ENCODE results near the gene TMEM140.
A peak's percentile ranks its signal among the peaks of the same experiment; 100 is the strongest.
"Not testable (repeated sequence)": the region's sequence is repeated elsewhere in the genome, so short reads cannot be mapped to it uniquely, and the experiment has no call there.

Gene TMEM140

GRCh38 chr7:135167365-135167917 lies 19.6 kb downstream of the TMEM140 start:
- Histone ChIP-seq H3K4me3 (ENCODE audit: low read depth, low read length) (no peak overlapping the region), H3K27me3 (ENCODE audit: control insufficient read depth, insufficient read depth, low read length) (no peaks in the 10 kb centered on the region), H3K27ac (ENCODE audit: low read depth, low read length) (no peak overlapping the region), H3K9ac (ENCODE audit: low read depth, low read length) (no peak overlapping the region), H3K36me3 (ENCODE audit: control insufficient read depth, insufficient read depth, low read length) (peaks cover 47% of the 10 kb centered on the region), H3K4me1 (ENCODE audit: control insufficient read depth, insufficient read depth, low read length) (peaks cover 15% of the 10 kb centered on the region), H3K9me3 (ENCODE audit: control insufficient read depth, insufficient read depth, low read length) (no peaks in the 10 kb centered on the region)

GRCh38 chr7:135168001-135168400 lies 20.1 kb downstream of the TMEM140 start:
- H3K9me3 ChIP-seq (ENCODE audit: control insufficient read depth, insufficient read depth, low read length): no peaks in the 10 kb centered on the region
- no peak overlapping the region for H3K4me3 ChIP-seq (ENCODE audit: low read depth, low read length)
- no peak overlapping the region for H3K27ac ChIP-seq (ENCODE audit: low read depth, low read length)
- peaks cover 47% of the 10 kb centered on the region for H3K36me3 ChIP-seq (ENCODE audit: control insufficient read depth, insufficient read depth, low read length)
- H3K9ac ChIP-seq (ENCODE audit: low read depth, low read length): no peak overlapping the region
- H3K27me3 ChIP-seq (ENCODE audit: control insufficient read depth, insufficient read depth, low read length): no peaks in the 10 kb centered on the region
- H3K4me1 ChIP-seq (ENCODE audit: control insufficient read depth, insufficient read depth, low read length): peaks cover 15% of the 10 kb centered on the region

- Histone ChIP-seq H3K27ac (ENCODE audit: low read depth, low read length) (no peak overlapping the region), H3K4me3 (ENCODE audit: low read depth, low read length) (0 out of 2 replicates have a peak overlapping the region, but pooled peaks have one; percentile 89), H3K36me3 (ENCODE audit: control insufficient read depth, insufficient read depth, low read length) (peaks cover 47% of the 10 kb centered on the region), H3K9me3 (ENCODE audit: control insufficient read depth, insufficient read depth, low read length) (no peaks in the 10 kb centered on the region), H3K27me3 (ENCODE audit: control insufficient read depth, insufficient read depth, low read length) (no peaks in the 10 kb centered on the region), H3K4me1 (ENCODE audit: control insufficient read depth, insufficient read depth, low read length) (peaks cover 15% of the 10 kb centered on the region), H3K9ac (ENCODE audit: low read depth, low read length) (no peak overlapping the region)
Measured at GRCh38 chr7:135168489-135169140, 20.7 kb downstream of the TMEM140 start.

- H3K9ac ChIP-seq (ENCODE audit: low read depth, low read length): peak overlapping the region; percentile 93
- peaks cover 15% of the 10 kb centered on the region for H3K4me1 ChIP-seq (ENCODE audit: control insufficient read depth, insufficient read depth, low read length)
- peak overlapping the region; percentile 99 for H3K27ac ChIP-seq (ENCODE audit: low read depth, low read length)
- peak overlapping the region; percentile 89 for H3K4me3 ChIP-seq (ENCODE audit: low read depth, low read length)
- peaks cover 44% of the 10 kb centered on the region for H3K36me3 ChIP-seq (ENCODE audit: control insufficient read depth, insufficient read depth, low read length)
- H3K27me3 ChIP-seq (ENCODE audit: control insufficient read depth, insufficient read depth, low read length): no peaks in the 10 kb centered on the region
- H3K9me3 ChIP-seq (ENCODE audit: control insufficient read depth, insufficient read depth, low read length): no peaks in the 10 kb centered on the region
Measured at GRCh38 chr7:135169141-135169963, 21.5 kb downstream of the TMEM140 start.

- H3K27ac ChIP-seq (ENCODE audit: low read depth, low read length): peak overlapping the region; percentile 99
- H3K9me3 ChIP-seq (ENCODE audit: control insufficient read depth, insufficient read depth, low read length): no peaks in the 10 kb centered on the region
- no peaks in the 10 kb centered on the region for H3K27me3 ChIP-seq (ENCODE audit: control insufficient read depth, insufficient read depth, low read length)
- H3K4me3 ChIP-seq (ENCODE audit: low read depth, low read length): peak overlapping the region; percentile 89
- peak overlapping the region; percentile 93 for H3K9ac ChIP-seq (ENCODE audit: low read depth, low read length)
- H3K36me3 ChIP-seq (ENCODE audit: control insufficient read depth, insufficient read depth, low read length): peaks cover 40% of the 10 kb centered on the region
- peaks cover 15% of the 10 kb centered on the region for H3K4me1 ChIP-seq (ENCODE audit: control insufficient read depth, insufficient read depth, low read length)
Measured at GRCh38 chr7:135169964-135170273, 22.0 kb downstream of the TMEM140 start.

GRCh38 chr7:135170274-135170997 lies 22.6 kb downstream of the TMEM140 start, which contains the start of gene CYREN:
Gene CYREN, minus strand, starts transcription at chr7:135170707. Its CDS starts 1,785 bp downstream, at chr7:135168922.
- peak within 1 kb of the TSS; percentile 89 for H3K4me3 ChIP-seq (ENCODE audit: low read depth, low read length)
- peaks cover 15% of the 10 kb centered on the region for H3K4me1 ChIP-seq (ENCODE audit: control insufficient read depth, insufficient read depth, low read length)
- H3K36me3 ChIP-seq (ENCODE audit: control insufficient read depth, insufficient read depth, low read length): peaks cover 35% of the 10 kb centered on the region
- no peaks in the 10 kb centered on the region for H3K27me3 ChIP-seq (ENCODE audit: control insufficient read depth, insufficient read depth, low read length)
- H3K9ac ChIP-seq (ENCODE audit: low read depth, low read length): peak within 1 kb of the TSS; percentile 93
- H3K9me3 ChIP-seq (ENCODE audit: control insufficient read depth, insufficient read depth, low read length): no peaks in the 10 kb centered on the region
- peak within 1 kb of the TSS; percentile 99 for H3K27ac ChIP-seq (ENCODE audit: low read depth, low read length)

- H3K27me3 ChIP-seq (ENCODE audit: control insufficient read depth, insufficient read depth, low read length); H3K9me3 ChIP-seq (ENCODE audit: control insufficient read depth, insufficient read depth, low read length): not testable (repeated sequence)
- Histone ChIP-seq H3K9ac (ENCODE audit: low read depth, low read length) (peak overlapping the region; percentile 93; the same call in 1 of the 2 replicates), H3K36me3 (ENCODE audit: control insufficient read depth, insufficient read depth, low read length) (peaks cover 29% of the 10 kb centered on the region), H3K27ac (ENCODE audit: low read depth, low read length) (peak overlapping the region; percentile 99), H3K4me3 (ENCODE audit: low read depth, low read length) (peak overlapping the region; percentile 89), H3K4me1 (ENCODE audit: control insufficient read depth, insufficient read depth, low read length) (peaks cover 15% of the 10 kb centered on the region)
Measured at GRCh38 chr7:135170998-135171481, 23.2 kb downstream of the TMEM140 start.

- not testable (repeated sequence) for H3K9me3 ChIP-seq (ENCODE audit: control insufficient read depth, insufficient read depth, low read length); H3K27me3 ChIP-seq (ENCODE audit: control insufficient read depth, insufficient read depth, low read length); H3K9ac ChIP-seq (ENCODE audit: low read depth, low read length)
- peaks cover 22% of the 10 kb centered on the region for H3K36me3 ChIP-seq (ENCODE audit: control insufficient read depth, insufficient read depth, low read length)
- H3K4me1 ChIP-seq (ENCODE audit: control insufficient read depth, insufficient read depth, low read length): peaks cover 15% of the 10 kb centered on the region
- peak overlapping the region; percentile 99 for H3K27ac ChIP-seq (ENCODE audit: low read depth, low read length)
- H3K4me3 ChIP-seq (ENCODE audit: low read depth, low read length): 0 out of 2 replicates have a peak overlapping the region, but pooled peaks have one; percentile 0
Measured at GRCh38 chr7:135171581-135172291, 23.9 kb downstream of the TMEM140 start.

- not testable (repeated sequence) for H3K9me3 ChIP-seq (ENCODE audit: control insufficient read depth, insufficient read depth, low read length); H3K4me3 ChIP-seq (ENCODE audit: low read depth, low read length); H3K27ac ChIP-seq (ENCODE audit: low read depth, low read length); H3K27me3 ChIP-seq (ENCODE audit: control insufficient read depth, insufficient read depth, low read length); H3K9ac ChIP-seq (ENCODE audit: low read depth, low read length); H3K36me3 ChIP-seq (ENCODE audit: control insufficient read depth, insufficient read depth, low read length)
- H3K4me1 ChIP-seq (ENCODE audit: control insufficient read depth, insufficient read depth, low read length): peaks cover 26% of the 10 kb centered on the region
Measured at GRCh38 chr7:135173916-135174315, 26.0 kb downstream of the TMEM140 start.

- no peak overlapping the region for H3K9ac ChIP-seq (ENCODE audit: low read depth, low read length)
- no peak overlapping the region for H3K4me3 ChIP-seq (ENCODE audit: low read depth, low read length)
- no peaks in the 10 kb centered on the region for H3K27me3 ChIP-seq (ENCODE audit: control insufficient read depth, insufficient read depth, low read length)
- peaks cover 18% of the 10 kb centered on the region for H3K4me1 ChIP-seq (ENCODE audit: control insufficient read depth, insufficient read depth, low read length)
- H3K9me3 ChIP-seq (ENCODE audit: control insufficient read depth, insufficient read depth, low read length): peaks cover 5% of the 10 kb centered on the region; the same call in 1 of the 2 replicates
- H3K36me3 ChIP-seq (ENCODE audit: control insufficient read depth, insufficient read depth, low read length): no peaks in the 10 kb centered on the region
- H3K27ac ChIP-seq (ENCODE audit: low read depth, low read length): no peak overlapping the region
Measured at GRCh38 chr7:135174941-135175340, 27.1 kb downstream of the TMEM140 start.

Measured in HUES48 (cell line).